HUES64 (cell line): Measurements from ENCODE around the gene PDE4DIP.
"Not testable (repeated sequence)": the region's sequence is repeated elsewhere in the genome, so short reads cannot be mapped to it uniquely, and the experiment has no call there.

Source experiments
- H3K27ac ChIP-seq: 2 replicates; pipeline ENCODE4 v1.7.0; 2013; ENCODE audit warnings: low read depth, low read length, inconsistent platforms
- H3K27me3 ChIP-seq: 2 replicates; pipeline ENCODE4 v1.6.1; 2013; ENCODE audit warnings: mild to moderate bottlenecking, low read length; ENCODE audit not compliant: insufficient read depth
- H3K36me3 ChIP-seq: 2 replicates; pipeline ENCODE4 v1.6.1; 2013; ENCODE audit warnings: mild to moderate bottlenecking, low read length; ENCODE audit not compliant: insufficient read depth
- H3K4me1 ChIP-seq: 2 replicates; pipeline ENCODE4 v1.6.1; 2013; ENCODE audit warnings: mild to moderate bottlenecking, low read length, moderate library complexity; ENCODE audit not compliant: insufficient read depth
- H3K4me3 ChIP-seq: 2 replicates; pipeline ENCODE4 v1.5.1; 2013; ENCODE audit warnings: mild to moderate bottlenecking, low read length, moderate library complexity
- H3K9ac ChIP-seq: 2 replicates; pipeline ENCODE4 v1.6.1; 2013; ENCODE audit warnings: mild to moderate bottlenecking, low read depth, low read length
- H3K9me3 ChIP-seq: 2 replicates; pipeline ENCODE4 v1.6.1; 2013; ENCODE audit warnings: low read depth, low read length; ENCODE audit not compliant: insufficient read depth
- WGBS: fragments of 150-250, 120-280 bp; methylation state at CpG from one replicate; pipeline ENCODE4 v1.1.7; 2013; ENCODE audit warnings: missing lambda C conversion rate; 5-methylcytosine and 5-hydroxymethylcytosine counted together

The PDE4DIP gene

GRCh38 chr1:148874408-148875388 is 30.5 kb downstream of the PDE4DIP start:
- not testable (repeated sequence) for H3K9ac ChIP-seq, H3K27ac ChIP-seq

GRCh38 chr1:148879812-148880416 is 35.7 kb downstream of the PDE4DIP start:
- H3K9me3 ChIP-seq, H3K27ac ChIP-seq, H3K36me3 ChIP-seq, H3K4me1 ChIP-seq, H3K27me3 ChIP-seq, H3K4me3 ChIP-seq, H3K9ac ChIP-seq: not testable (repeated sequence)
- no CpG with 5 or more reads among the region's 2 CpGs for WGBS

More at GRCh38 chr1:148874408-148875388, 30.5 kb downstream of the PDE4DIP start:
- H3K4me3 ChIP-seq, H3K4me1 ChIP-seq, H3K27me3 ChIP-seq, H3K36me3 ChIP-seq, H3K9me3 ChIP-seq: not testable (repeated sequence)
- WGBS: 83% methylated on average over 1 of the region's 5 CpGs

DNA sequence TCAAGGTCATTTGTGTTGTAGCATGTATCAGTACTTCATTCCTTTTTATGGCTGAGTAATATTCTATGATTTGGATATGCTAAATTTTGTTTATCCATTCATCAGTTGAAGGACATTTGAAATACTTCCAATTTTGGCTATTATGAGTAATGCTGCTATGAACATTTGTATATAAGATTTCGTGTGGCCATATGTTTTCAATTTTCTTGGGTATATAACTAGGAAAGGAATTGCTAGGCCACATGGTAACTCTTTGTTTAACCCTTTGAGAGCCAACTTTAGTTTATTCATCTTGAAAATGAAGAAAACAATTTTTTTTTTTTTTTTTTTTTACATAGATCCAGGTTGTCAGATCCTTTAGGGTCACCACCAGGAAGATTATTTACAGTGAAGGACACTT is 37.0 kb downstream of the PDE4DIP start:
- H3K27ac ChIP-seq, H3K36me3 ChIP-seq, H3K9ac ChIP-seq, H3K27me3 ChIP-seq, H3K9me3 ChIP-seq, H3K4me1 ChIP-seq, H3K4me3 ChIP-seq: not testable (repeated sequence)
- WGBS: no CpG with 5 or more reads among the region's 1 CpG

DNA sequence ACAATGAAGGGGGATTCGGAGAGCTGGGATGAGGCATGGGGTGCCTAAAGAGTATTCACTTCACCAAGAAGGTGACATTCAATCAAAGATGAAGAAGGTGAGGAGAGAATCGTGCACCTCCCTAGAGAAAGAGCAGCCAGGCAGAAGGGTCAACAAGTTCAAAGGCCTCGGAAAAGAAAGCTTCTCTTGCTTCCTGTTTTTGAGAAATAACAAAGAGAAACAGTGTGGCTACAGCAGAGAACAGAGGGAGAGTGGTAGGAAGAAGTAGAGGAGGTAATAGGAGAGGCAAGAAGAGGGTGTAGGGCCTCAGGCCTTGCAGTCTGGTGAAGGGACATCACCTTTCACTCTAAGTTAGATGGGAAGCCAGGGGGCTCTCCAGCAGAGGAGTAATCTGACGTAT is 41.0 kb downstream of the PDE4DIP start:
- H3K9ac ChIP-seq, H3K36me3 ChIP-seq, H3K4me1 ChIP-seq, H3K27ac ChIP-seq, H3K27me3 ChIP-seq, H3K9me3 ChIP-seq, H3K4me3 ChIP-seq: not testable (repeated sequence)
- 55% methylated on average over 2 of the region's 4 CpGs for WGBS

DNA sequence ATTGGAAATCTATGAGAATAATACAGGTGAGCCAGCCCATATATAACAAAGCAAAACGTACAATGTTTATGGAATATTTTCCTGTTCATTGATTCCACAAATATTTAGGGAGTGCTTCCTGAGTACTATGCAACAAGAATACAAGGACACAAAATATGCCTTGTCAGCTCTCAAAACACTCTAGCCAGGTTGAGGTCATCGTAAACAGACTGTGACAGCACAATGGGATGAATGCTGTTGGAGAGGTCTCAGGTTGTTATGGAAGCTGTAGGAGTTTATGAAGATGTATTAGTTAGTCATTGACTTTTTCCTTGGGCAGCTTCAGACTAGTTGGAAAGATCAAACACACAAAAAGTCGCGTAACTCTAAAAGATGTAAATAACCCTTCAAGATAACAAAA is 42.1 kb downstream of the PDE4DIP start:
- H3K4me1 ChIP-seq, H3K9ac ChIP-seq, H3K27ac ChIP-seq, H3K27me3 ChIP-seq, H3K9me3 ChIP-seq, H3K4me3 ChIP-seq, H3K36me3 ChIP-seq: not testable (repeated sequence)
- whole genome bisulfite sequencing: no CpG with 5 or more reads among the region's 4 CpGs

DNA sequence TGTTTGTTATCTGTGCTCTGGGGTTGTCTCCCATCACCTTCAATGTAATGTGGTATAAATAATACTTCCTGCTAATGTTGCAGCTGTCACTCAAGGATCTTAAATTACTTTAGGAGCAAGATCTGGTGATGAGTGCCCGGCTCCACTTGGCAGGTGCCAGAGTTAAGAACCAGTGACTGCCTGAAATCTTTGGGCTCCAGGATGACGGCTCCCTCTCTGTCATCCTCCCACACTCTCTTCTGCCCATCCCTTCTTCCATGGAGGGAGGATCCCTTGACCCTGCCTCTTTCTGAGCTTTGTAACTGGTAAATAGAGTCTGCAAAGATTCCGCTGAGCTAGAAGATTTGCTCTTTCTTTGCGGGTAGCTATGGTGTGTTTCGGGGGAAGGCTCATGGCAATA is 44.4 kb downstream of the PDE4DIP start:
- not testable (repeated sequence) for H3K9me3 ChIP-seq, H3K4me3 ChIP-seq, H3K36me3 ChIP-seq, H3K27ac ChIP-seq, H3K9ac ChIP-seq, H3K4me1 ChIP-seq, H3K27me3 ChIP-seq
- no CpG with 5 or more reads among the region's 5 CpGs for WGBS

DNA sequence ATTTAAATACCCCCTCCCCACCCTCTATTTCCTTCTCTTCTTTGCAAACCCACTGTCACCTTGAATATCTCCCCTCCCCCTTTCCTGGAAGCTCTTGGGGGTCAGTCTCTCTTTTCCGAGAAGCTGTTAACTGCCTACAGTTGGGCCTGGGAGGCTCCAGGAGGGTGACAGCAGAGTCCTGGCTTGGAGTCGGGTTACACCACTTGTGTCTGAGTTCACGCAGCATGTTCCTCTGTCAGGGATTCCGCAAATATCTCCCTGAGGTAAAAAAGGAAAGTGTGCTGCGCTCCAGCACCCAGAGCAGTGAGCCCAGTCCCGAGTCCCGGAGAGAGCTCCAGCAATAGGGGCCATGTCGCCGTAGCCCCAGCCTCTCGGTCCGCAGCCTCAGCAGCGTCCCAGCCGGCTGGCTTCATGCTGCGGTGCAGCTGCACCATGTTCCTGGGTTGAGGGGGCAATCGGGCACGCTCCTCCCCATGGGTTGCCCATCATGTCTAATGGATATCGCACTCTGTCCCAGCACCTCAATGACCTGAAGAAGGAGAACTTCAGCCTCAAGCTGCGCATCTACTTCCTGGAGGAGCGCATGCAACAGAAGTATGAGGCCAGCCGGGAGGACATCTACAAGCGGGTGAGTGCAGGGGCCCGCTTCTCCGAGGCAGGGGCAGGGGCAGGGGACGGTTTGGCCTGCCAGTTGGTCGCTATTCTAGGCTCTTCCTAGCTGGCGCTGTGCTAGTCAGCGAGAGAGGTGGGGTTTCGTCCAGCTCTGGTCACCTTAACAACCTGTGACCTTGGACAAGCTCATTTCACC is 45.2 kb downstream of the PDE4DIP start:
- H3K4me3 ChIP-seq, H3K4me1 ChIP-seq, H3K27ac ChIP-seq, H3K27me3 ChIP-seq, H3K9me3 ChIP-seq, H3K36me3 ChIP-seq, H3K9ac ChIP-seq: not testable (repeated sequence)
- no CpG with 5 or more reads among the region's 28 CpGs for WGBS

DNA sequence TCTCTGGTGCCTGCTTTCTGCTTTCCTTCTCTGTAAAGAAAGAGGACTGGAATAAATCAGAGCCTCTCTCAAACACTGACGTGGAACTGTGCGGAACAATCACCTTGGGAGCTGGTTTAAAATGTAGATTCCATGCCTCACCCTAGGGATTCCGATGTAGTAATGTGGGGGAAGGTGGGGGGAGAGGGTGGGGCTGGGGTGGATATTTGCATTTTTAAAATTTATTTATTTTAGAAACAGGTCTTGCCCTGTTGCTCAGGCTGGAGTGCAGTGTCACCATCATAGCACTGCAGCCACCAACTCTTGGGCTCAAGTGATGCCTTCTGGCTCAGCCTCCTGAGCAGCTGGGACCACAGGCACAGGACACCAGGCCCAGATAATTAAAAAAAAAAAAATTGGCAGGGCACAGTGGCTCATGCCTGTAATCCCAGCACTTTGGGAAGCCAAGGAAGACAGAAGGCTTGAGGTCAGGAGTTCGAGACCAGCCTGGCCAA is 45.9 kb downstream of the PDE4DIP start:
- not testable (repeated sequence) for H3K27me3 ChIP-seq

GRCh38 chr1:148894360-148895352 is 50.4 kb downstream of the PDE4DIP start:
- not testable (repeated sequence) for H3K4me1 ChIP-seq, H3K9me3 ChIP-seq, H3K4me3 ChIP-seq, H3K27me3 ChIP-seq, H3K9ac ChIP-seq, H3K27ac ChIP-seq, H3K36me3 ChIP-seq
- WGBS: no CpG with 5 or more reads among the region's 5 CpGs

More for the DNA sequence above, 45.9 kb downstream of the PDE4DIP start:
- no CpG with 5 or more reads among the region's 4 CpGs for WGBS
- not testable (repeated sequence) for H3K4me1 ChIP-seq, H3K36me3 ChIP-seq, H3K9ac ChIP-seq, H3K27ac ChIP-seq, H3K9me3 ChIP-seq, H3K4me3 ChIP-seq

GRCh38 chr1:148900026-148900425 is 55.8 kb downstream of the PDE4DIP start:
- no CpG with 5 or more reads among the region's 5 CpGs for WGBS
- H3K27me3 ChIP-seq, H3K9ac ChIP-seq, H3K27ac ChIP-seq, H3K4me1 ChIP-seq, H3K36me3 ChIP-seq, H3K4me3 ChIP-seq, H3K9me3 ChIP-seq: not testable (repeated sequence)
